ENCODE measurements around the gene VEPH1.

DNA sequence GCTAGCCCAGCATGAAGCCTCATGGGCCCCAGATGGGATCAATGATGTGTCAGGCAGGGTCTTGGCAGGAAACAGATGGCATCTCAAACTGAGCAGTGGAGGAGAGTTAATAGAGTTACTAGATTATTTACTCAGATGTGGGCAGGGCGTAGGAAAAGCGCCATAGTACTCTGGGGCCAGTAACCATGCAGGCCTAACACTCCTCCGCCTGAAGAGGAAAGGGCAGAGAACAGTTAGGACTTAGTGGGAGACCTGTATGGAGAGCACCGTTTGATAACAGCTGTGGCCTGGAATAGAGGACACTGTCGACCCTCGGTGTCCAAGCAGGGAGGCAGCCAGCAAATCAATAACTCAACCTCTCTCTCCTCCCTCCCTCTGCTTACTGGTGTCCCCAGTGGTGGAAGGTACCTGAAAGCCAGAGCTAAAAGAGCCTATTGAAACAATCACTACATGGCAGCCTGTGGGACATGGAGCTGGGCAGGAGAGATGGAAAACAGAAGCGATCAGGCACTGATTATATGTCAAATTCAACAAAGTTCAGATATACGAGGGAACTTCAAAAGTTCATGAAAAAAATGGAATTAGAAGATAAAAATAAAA is 231.8 kb downstream of the VEPH1 start:
- TF ChIP-seq, protein P1, sequence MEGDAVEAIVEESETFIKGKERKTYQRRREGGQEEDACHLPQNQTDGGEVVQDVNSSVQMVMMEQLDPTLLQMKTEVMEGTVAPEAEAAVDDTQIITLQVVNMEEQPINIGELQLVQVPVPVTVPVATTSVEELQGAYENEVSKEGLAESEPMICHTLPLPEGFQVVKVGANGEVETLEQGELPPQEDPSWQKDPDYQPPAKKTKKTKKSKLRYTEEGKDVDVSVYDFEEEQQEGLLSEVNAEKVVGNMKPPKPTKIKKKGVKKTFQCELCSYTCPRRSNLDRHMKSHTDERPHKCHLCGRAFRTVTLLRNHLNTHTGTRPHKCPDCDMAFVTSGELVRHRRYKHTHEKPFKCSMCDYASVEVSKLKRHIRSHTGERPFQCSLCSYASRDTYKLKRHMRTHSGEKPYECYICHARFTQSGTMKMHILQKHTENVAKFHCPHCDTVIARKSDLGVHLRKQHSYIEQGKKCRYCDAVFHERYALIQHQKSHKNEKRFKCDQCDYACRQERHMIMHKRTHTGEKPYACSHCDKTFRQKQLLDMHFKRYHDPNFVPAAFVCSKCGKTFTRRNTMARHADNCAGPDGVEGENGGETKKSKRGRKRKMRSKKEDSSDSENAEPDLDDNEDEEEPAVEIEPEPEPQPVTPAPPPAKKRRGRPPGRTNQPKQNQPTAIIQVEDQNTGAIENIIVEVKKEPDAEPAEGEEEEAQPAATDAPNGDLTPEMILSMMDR (IDR thresholded peaks at IDR 0.05) = no peak
- no peak for TF ChIP-seq EZH2 (IDR thresholded peaks at IDR 0.05; ENCODE audit: borderline replicate concordance, insufficient read depth, low read depth, low read length, poor library complexity, severe bottlenecking)

All from B cell (primary cell).